AML-193 (cell line): ENCODE results near the gene UTF1.
A peak's percentile ranks its signal among the peaks of the same experiment; 100 is the strongest.
"Not testable (repeated sequence)": the region's sequence is repeated elsewhere in the genome, so short reads cannot be mapped to it uniquely, and the experiment has no call there.

Experiments
- DNase-seq, 2 experiments: peaks; one replicate each; lab custom pipeline; 2025; lab: John Stamatoyannopoulos, UW

Gene UTF1

GRCh38 chr10:133265052-133265451 lies 35.0 kb downstream of the UTF1 start:
- DNase-seq: not testable (repeated sequence)

- no peak for DNase-seq
These were observed 36.2 kb downstream of the UTF1 start for GRCh38 chr10:133266056-133266795.

DNA sequence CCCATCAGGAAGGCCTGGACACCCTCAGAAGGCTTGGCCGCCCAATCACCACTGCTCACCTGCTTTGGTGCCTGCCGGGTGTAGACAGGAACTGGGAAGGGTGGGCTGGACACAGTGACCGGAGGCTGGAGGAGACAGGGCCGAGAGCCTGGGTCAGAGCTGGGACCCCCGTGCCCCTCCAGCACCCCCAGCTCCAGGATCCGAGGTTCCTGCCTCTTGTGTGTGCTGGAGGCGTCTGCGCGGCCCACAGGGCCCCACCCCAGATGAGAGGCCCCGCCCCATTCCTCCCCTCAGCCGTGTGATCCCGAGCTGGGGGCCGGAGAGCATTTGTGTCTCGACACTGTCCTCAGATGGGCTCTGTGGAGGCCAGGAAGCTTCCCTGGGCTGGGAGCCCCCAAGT lies 37.3 kb downstream of the UTF1 start:
- no peak for DNase-seq

- no peak for DNase-seq
These were observed 37.8 kb downstream of the UTF1 start for GRCh38 chr10:133267829-133268228.

- no peak for DNase-seq
These were observed 38.5 kb downstream of the UTF1 start for GRCh38 chr10:133268532-133268931.

GRCh38 chr10:133269367-133269766 lies 39.4 kb downstream of the UTF1 start:
- no peak for DNase-seq

DNA sequence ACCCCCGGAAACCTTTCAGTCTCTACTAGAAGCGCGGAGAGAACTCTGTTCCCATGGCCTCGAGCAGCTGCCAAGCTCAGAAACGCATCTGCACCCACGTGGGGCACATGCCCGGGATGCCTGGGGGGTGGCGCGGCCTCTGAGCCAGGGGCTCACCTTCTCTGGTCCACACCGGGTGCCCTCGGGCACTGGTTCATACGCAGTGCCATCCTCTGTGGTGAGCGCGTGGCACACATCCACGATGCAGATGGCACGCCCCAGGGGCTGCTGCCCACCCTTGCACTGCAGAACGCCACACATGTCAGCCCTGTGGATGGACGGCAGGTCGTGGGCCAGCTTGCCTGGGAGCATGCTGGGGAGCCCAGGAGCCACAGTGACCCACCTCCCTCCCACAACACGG lies 40.2 kb downstream of the UTF1 start:
- no peak for DNase-seq

GRCh38 chr10:133270773-133271297 lies 40.8 kb downstream of the UTF1 start:
- no peak for DNase-seq

- no peak for DNase-seq
These were observed 41.7 kb downstream of the UTF1 start for GRCh38 chr10:133271521-133272300.

DNA sequence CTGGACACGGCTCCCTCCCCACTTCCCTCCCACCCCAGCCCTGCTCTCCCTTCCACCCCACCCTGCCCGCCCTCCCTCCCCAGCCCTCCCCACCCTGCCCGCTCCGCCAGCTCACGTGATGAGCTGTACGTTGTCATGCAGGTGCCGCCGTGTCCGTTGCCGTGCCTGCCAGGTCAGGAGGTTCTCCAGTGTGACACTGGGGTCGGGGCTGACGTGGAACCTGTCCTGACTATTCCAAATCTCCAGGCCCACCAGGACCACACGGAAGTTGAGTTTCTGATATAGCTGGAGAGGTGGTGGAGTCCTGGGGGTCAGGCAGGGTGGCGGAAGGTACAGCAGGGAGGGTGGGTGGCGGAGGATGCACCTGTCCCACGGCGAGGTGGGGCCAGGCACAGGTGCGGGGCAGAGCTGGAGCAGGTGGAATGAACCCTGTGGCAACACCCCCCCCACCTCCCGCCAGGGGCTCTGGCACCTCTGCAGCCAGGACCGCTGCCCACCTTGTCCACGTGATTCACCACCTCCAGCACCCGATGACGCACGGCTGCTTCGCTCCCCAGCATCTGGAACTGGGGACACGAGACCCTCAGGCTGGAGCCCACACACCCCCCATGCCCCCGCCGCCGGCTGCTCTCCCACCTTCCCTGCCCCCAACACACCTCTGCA lies 42.4 kb downstream of the UTF1 start:
- no peak for DNase-seq

DNA sequence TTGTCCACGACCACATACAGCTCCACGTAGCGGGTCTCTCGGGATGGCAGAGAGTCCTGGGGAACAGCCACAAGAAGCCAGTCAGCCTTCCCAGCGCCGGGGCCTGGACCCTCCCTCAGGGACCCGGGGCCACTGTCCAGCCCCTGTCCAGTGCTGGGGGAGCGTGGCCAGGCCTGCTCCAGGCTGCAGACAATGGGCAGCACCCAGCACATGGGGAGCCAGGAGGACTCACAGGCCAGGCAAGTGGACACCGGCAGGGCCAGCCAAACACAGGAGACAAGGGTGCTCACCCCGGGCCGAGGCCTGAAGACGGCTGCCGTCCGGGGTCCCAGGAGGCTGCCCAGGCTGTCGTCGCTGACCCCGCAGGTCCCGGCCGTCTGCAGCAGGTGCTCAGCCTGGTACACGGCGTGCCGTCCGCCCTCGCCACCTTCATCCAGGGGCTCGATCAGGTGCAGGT lies 43.0 kb downstream of the UTF1 start:
- no peak for DNase-seq

GRCh38 chr10:133273534-133274143 lies 43.6 kb downstream of the UTF1 start:
- no peak for DNase-seq

GRCh38 chr10:133274751-133275683 lies 45.0 kb downstream of the UTF1 start:
- DNase-seq: peak in 1 of 2 experiments; percentile 25

- no peak for DNase-seq
These were observed 45.7 kb downstream of the UTF1 start for GRCh38 chr10:133275684-133276092.

DNA sequence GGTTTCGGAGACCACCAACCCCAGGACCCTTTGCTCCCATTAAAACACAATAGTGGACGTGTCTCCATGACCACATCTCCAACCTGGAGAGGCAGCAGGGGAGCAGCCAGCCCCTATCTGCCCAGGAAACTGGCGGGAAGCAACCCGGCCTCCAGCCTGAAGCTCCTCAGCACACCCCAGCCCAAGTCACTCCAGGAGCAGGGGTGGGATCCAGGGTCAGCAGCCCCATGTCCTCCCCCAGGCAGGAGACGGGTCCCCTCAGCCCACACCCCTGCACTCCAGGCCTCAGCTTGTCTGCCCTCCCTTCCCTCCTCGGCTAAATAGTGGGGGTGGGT lies 46.0 kb downstream of the UTF1 start:
- no peak for DNase-seq

DNA sequence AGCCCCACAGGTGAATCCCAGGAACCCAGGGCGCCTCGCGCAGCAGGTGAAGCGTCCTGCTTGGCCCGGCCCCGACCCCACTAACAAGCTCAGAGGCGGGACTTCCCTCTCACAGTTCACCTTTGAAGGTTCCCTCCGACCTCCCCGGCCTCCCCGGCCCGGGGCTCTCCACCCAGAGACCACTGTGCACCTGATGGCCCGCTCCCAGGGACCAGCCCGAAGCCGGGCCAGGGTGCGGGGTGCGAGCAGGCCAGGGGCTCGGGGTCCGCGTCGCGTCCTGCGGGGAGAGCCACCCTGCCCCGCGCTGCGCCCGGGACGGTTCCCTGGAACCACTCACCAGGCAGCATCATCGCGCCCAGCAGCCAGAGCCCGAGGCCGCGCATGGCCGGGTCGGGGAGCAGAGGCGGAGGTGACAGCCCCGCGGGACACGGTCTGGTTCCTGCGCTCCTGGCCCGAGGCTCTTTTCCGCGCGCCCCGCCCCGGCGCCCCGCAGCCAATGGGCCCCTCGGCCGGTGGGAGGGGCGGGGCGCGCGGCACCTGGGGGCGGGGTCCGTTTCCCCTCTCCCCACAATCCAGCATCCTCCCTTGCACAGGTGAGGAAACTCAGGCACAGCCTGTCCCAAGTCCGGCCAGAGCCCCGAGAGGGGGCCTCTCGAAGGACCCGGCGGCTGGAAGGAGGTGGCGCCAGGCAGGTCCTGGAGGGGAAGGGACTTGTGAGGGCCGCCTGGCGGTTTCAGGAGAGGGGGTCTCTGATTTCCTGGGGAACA lies 46.6 kb downstream of the UTF1 start, which contains the start of gene ADAM8:
TSS of gene ADAM8 (minus strand) at position 434 of the 767 bp plus-strand sequence. CDS start at position 383, 51 bp downstream.
- DNase-seq: no peak

DNA sequence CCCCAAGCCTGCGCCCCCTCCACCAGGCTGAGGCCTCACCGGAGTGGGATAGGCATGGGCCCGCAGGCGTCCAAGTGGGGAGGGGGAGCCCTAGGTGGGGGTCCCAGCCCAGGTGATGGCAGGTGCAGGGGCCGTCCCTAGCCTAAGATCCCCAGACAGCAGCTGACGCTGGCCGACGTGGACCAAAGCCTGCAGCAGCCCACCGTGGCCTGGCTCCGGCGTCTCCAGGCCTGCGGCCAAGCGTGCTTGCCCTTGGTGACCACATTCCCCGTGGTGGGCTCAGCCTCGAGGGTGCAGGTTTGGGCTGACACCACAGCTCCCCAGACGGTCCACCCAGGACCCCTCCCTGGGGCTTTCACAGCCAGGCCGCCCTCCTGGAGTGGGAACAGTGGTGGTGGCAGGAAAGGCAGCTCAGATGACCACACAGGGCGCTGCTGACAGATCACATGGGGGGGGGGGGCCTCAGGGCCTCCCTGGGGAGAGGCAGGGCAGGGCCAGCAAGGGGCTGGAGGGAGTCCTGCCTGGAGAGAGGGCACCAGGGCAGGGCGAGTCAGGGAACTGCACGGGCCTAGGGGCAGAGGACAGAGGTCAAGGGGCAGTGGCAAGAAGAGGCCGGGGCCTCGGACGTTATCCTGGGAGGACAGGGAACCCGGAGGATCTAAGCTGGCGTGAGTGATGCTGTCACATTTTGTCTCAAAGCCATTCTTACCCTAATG lies 47.4 kb downstream of the UTF1 start:
- DNase-seq: no peak

DNA sequence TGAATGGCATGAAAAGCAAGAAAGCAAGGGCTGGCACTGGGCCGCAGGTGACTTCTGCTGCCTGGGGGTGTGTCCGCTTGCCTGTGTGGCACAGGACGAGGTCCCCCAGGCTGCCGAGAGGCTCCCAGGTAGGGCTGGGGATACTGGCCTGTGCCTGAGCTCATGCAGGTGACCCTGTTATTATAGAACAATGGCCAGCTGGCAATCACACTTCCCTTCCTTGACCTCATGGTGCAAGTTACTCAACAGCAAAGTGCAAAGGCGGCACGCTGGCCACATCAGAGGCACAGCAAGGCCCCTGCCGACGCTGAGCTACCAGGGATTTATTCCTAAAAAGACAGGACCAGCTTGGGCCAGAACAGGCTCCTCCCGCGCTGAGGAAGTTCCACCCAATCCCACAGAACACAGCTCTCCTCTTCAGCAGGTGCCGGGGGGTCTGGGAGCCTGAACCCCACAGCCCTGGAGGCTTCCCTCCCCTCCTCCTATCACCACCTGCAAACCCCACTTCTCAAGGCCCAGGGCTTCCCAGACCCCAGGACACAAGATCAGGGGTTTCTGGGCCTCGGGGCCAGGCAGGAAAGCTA lies 48.1 kb downstream of the UTF1 start:
- peak; percentile 46 to 51 for DNase-seq
